HUES48 (cell line): Measurements from ENCODE around the gene RAB3IP.
"Not testable (repeated sequence)": the region's sequence is repeated elsewhere in the genome, so short reads cannot be mapped to it uniquely, and the experiment has no call there.

Source experiments
- H3K27ac ChIP-seq: one replicate; pipeline ENCODE4 v1.7.0; 2013; ENCODE audit warnings: low read depth, low read length, inconsistent platforms
- H3K27me3 ChIP-seq: 2 replicates; pipeline ENCODE4 v1.6.1; 2013; ENCODE audit warnings: mild to moderate bottlenecking, low read length; ENCODE audit not compliant: control insufficient read depth, insufficient read depth
- H3K36me3 ChIP-seq: 2 replicates; pipeline ENCODE4 v1.6.1; 2013; ENCODE audit warnings: low read length; ENCODE audit not compliant: control insufficient read depth, insufficient read depth
- H3K4me1 ChIP-seq: 2 replicates; pipeline ENCODE4 v1.6.1; 2013; ENCODE audit warnings: mild to moderate bottlenecking, low read length; ENCODE audit not compliant: control insufficient read depth, insufficient read depth
- H3K4me3 ChIP-seq: 2 replicates; pipeline ENCODE4 v1.5.1; 2013; ENCODE audit warnings: mild to moderate bottlenecking, low read depth, low read length
- H3K9ac ChIP-seq: 2 replicates; pipeline ENCODE4 v1.6.1; 2013; ENCODE audit warnings: mild to moderate bottlenecking, low read depth, low read length, moderate library complexity
- H3K9me3 ChIP-seq: 2 replicates; pipeline ENCODE4 v1.6.1; 2013; ENCODE audit warnings: low read length; ENCODE audit not compliant: control insufficient read depth, insufficient read depth

RAB3IP gene

DNA sequence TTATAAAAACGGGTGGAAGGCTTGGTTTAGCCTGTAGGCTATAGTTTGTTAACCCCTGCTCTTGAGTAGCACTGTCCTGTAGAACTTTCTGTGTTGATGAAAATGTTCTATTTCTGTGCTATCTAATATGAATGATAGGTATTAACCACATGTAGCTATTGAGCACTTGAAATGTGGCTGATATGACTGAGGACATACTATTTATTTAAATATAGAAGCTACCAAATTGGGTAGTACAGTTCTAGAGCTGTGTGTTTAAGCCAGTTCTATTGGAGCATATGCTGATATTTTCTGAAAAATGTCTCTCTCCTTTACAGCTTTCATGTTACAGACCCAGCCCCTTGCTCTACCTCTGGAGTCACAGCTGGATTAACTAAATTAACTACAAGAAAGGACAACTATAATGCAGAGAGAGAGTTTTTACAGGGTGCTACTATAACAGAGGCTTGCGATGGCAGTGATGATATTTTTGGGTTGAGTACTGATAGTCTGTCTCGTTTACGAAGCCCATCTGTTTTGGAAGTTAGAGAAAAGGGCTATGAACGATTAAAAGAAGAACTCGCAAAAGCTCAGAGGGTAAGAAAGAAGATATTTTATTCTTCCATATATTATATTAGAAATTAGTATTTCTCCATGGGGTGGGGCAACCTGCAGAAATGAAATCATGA, 17.6 kb downstream of the RAB3IP start:
- Histone ChIP-seq H3K36me3 (peaks cover 34% of the 10 kb centered on the region), H3K4me3 (no peak overlapping the region)

DNA sequence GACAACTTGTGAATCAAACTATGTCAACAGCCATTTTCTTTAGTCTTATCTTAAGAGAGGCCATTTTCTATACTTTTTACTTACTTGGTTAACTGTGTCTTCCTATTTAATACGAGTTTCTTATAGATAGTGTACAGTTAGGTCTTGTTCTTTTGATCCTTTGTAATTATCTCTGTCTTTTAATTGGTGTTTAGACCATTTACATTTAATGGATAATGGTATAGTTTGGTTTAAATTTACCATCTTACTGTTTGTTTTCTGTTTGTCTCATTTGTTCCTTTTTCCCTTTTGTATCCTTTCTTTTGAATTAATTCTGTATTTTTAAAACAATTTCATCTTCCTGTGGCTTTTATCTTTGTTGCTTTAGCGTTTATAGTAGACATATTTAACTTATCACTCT, 19.4 kb downstream of the RAB3IP start:
- Histone ChIP-seq H3K27me3 (no peaks in the 10 kb centered on the region), H3K27ac (no peak overlapping the region), H3K4me1 (no peaks in the 10 kb centered on the region), H3K9me3 (peaks cover 27% of the 10 kb centered on the region), H3K9ac (no peak overlapping the region), H3K4me3 (no peak overlapping the region), H3K36me3 (peaks cover 34% of the 10 kb centered on the region)

More for the DNA sequence above, 17.6 kb downstream of the RAB3IP start:
- Histone ChIP-seq H3K9me3 (peaks cover 18% of the 10 kb centered on the region), H3K4me1 (no peaks in the 10 kb centered on the region), H3K27me3 (no peaks in the 10 kb centered on the region), H3K27ac (no peak overlapping the region), H3K9ac (no peak overlapping the region)

DNA sequence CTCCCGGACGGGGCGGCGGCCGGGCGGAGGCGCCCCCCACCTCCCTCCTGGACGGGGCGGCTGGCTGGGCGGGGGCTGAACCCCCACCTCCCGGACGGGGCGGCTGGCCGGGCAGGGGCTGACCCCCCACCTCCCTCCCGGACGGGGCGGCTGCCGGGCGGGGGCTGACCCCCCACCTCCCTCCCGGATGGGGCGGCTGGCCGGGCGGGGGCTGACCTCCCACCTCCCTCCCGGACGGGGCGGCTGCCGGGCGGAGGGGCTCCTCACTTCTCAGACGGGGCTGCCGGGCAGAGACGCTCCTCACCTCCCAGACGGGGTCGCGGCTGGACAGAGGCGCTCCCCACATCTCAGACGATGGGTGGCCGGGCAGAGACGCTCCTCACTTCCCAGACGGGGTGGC, 20.9 kb downstream of the RAB3IP start:
- H3K27ac ChIP-seq, H3K4me1 ChIP-seq, H3K27me3 ChIP-seq, H3K4me3 ChIP-seq, H3K9ac ChIP-seq: not testable (repeated sequence)
- peaks cover 36% of the 10 kb centered on the region for H3K9me3 ChIP-seq
- peaks cover 34% of the 10 kb centered on the region for H3K36me3 ChIP-seq

GRCh38 chr12:69765515-69765914, 26.9 kb downstream of the RAB3IP start:
- H3K27ac ChIP-seq: no peak overlapping the region
- no peak overlapping the region for H3K4me3 ChIP-seq
- no peak overlapping the region for H3K9ac ChIP-seq
- peaks cover 13% of the 10 kb centered on the region for H3K36me3 ChIP-seq
- no peaks in the 10 kb centered on the region for H3K4me1 ChIP-seq
- no peaks in the 10 kb centered on the region for H3K27me3 ChIP-seq
- H3K9me3 ChIP-seq: peaks cover 39% of the 10 kb centered on the region

DNA sequence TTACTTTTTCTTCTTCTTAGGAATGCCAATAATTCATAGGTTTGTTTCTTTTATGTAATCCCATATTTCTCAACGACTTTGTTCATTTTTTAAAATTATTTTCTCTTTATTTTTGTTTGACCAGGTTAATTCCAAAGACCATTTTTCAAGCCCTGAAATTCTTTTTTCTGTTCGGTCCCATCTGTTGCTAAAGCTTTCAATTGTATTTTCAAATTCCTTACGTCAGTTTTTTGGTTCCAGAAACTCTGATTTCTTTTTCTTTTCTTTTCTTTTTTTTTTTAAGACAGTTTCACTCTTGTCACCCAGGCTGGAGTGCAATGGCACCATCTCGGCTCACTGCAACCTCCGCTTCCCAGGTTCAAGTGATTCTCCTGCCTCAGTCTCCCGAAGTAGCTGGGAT, 27.6 kb downstream of the RAB3IP start:
- no peaks in the 10 kb centered on the region for H3K27me3 ChIP-seq
- peaks cover 37% of the 10 kb centered on the region for H3K9me3 ChIP-seq
- H3K27ac ChIP-seq: no peak overlapping the region
- H3K4me1 ChIP-seq: no peaks in the 10 kb centered on the region
- H3K9ac ChIP-seq: no peak overlapping the region
- peaks cover 13% of the 10 kb centered on the region for H3K36me3 ChIP-seq
- no peak overlapping the region for H3K4me3 ChIP-seq

DNA sequence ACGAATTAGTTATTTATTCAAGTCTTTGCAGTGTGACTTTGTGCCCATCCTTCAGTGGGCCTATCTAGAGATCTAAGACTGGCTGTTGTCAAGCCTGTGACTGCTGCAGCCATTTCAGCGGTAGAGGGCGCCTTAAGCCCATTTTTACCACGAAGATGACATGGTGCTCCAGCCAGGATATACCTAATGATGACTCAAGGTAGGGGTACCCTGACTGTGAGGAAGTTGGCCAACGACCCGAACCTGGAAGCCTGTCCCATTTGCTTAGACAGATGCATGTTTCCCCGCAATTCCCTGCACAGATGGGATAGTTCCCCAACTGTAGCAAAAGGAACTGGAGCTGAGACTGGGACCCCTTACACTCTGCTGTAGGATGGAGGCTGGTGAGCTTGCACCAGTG, 41.3 kb downstream of the RAB3IP start:
- H3K4me3 ChIP-seq: peak overlapping the region; percentile 20
- no peaks in the 10 kb centered on the region for H3K9me3 ChIP-seq
- no peaks in the 10 kb centered on the region for H3K27me3 ChIP-seq
- H3K27ac ChIP-seq: no peak overlapping the region
- H3K4me1 ChIP-seq: peaks cover 5% of the 10 kb centered on the region; the same call in 1 of the 2 replicates
- H3K36me3 ChIP-seq: no peaks in the 10 kb centered on the region
- no peak overlapping the region for H3K9ac ChIP-seq

GRCh38 chr12:69783365-69783764, 44.7 kb downstream of the RAB3IP start:
- H3K4me3 ChIP-seq: no peak overlapping the region
- H3K4me1 ChIP-seq: peaks cover 5% of the 10 kb centered on the region; the same call in 1 of the 2 replicates
- H3K27me3 ChIP-seq: no peaks in the 10 kb centered on the region
- peaks cover 20% of the 10 kb centered on the region for H3K36me3 ChIP-seq
- H3K9me3 ChIP-seq: no peaks in the 10 kb centered on the region
- H3K27ac ChIP-seq: no peak overlapping the region
- no peak overlapping the region for H3K9ac ChIP-seq

GRCh38 chr12:69789351-69789750, 50.7 kb downstream of the RAB3IP start:
- Histone ChIP-seq H3K36me3 (peaks cover 20% of the 10 kb centered on the region), H3K27me3 (no peaks in the 10 kb centered on the region)

DNA sequence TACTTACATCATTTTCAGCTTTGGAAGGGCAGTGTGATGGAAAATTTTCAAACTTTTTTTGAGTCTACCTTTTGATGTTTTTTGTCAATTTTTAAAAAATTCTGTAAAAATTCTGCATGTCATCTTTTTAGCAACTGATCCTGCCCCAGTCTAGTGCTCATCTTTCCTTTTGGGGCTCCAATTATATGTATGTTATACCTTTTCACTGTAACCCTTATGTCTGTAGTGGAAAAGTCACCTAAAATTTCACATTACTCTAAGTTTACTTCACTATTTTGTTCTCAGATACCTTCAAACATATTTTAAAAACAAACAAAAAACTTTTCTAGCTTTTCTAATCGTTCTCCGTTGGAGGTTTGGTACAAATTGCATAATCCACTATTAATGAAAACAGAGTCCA, 53.9 kb downstream of the RAB3IP start:
- Histone ChIP-seq H3K4me3 (no peak overlapping the region), H3K9ac (no peak overlapping the region), H3K9me3 (peaks cover 13% of the 10 kb centered on the region; the same call in 1 of the 2 replicates), H3K27ac (no peak overlapping the region), H3K36me3 (peaks cover 21% of the 10 kb centered on the region), H3K4me1 (no peaks in the 10 kb centered on the region), H3K27me3 (no peaks in the 10 kb centered on the region)

More at GRCh38 chr12:69789351-69789750, 50.7 kb downstream of the RAB3IP start:
- Histone ChIP-seq H3K27ac (no peak overlapping the region), H3K9ac (no peak overlapping the region), H3K4me3 (no peak overlapping the region), H3K4me1 (no peaks in the 10 kb centered on the region), H3K9me3 (peaks cover 13% of the 10 kb centered on the region; the same call in 1 of the 2 replicates)

DNA sequence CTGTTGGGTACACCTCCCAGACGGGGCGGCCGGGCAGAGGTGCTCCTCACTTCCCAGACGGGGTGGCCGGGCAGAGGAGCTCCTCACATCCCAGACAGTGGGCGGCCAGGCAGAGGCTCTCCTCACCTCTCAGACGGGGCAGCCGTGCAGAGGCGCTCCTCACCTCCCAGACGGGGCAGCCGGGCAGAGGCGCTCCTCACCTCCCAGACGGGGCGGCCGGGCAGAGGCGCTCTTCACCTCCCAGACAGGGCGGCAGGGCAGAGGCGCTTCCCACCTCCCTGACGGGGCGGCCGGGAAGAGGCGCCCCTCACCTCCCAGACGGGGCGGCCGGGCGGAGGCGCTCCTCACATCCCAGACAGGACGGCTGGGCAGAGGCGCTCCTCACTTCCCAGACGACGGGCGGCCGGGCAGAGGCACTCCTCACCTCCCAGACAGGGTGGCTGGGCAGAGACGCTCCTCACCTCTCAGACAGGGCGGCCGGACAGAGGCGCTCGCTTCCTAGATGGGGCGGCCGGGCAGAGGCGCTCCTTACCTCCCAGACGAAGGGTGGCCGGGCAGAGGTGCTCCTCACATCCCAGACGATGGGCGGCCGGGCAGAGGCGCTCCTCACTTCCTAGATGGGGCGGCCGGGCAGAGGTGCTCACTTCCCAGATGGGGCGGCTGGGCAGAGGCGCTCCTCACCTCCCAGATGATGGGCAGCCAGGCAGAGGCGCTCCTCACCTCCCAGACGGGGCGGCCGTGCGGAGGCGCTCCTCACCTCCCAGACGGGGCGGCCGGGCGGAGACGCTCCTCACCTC, 68.6 kb downstream of the RAB3IP start:
- not testable (repeated sequence) for H3K4me3 ChIP-seq, H3K36me3 ChIP-seq, H3K9ac ChIP-seq, H3K4me1 ChIP-seq, H3K27ac ChIP-seq, H3K27me3 ChIP-seq
- peaks cover 15% of the 10 kb centered on the region for H3K9me3 ChIP-seq

GRCh38 chr12:69810870-69811498, 72.3 kb downstream of the RAB3IP start:
- no peaks in the 10 kb centered on the region for H3K27me3 ChIP-seq
- H3K4me3 ChIP-seq: no peak overlapping the region
- no peak overlapping the region for H3K27ac ChIP-seq
- H3K36me3 ChIP-seq: peaks cover 9% of the 10 kb centered on the region; the same call in 1 of the 2 replicates
- no peak overlapping the region for H3K9ac ChIP-seq
- H3K9me3 ChIP-seq: peaks cover 15% of the 10 kb centered on the region
- no peaks in the 10 kb centered on the region for H3K4me1 ChIP-seq
